HG03565 (cell line): Measurements from ENCODE around the gene SMARCAL1.

Experiments used
- ATAC-seq: cut with Tn5 transposase; IDR thresholded peaks from one replicate; pipeline ENCODE4 v1.9.1; 2021; ENCODE audit warnings: mild to moderate bottlenecking, moderate library complexity; ENCODE audit not compliant: unreplicated experiment

The SMARCAL1 gene

GRCh38 chr2:216392018-216392562 is 20.2 kb upstream of the SMARCAL1 start:
- ATAC-seq: no peak

DNA sequence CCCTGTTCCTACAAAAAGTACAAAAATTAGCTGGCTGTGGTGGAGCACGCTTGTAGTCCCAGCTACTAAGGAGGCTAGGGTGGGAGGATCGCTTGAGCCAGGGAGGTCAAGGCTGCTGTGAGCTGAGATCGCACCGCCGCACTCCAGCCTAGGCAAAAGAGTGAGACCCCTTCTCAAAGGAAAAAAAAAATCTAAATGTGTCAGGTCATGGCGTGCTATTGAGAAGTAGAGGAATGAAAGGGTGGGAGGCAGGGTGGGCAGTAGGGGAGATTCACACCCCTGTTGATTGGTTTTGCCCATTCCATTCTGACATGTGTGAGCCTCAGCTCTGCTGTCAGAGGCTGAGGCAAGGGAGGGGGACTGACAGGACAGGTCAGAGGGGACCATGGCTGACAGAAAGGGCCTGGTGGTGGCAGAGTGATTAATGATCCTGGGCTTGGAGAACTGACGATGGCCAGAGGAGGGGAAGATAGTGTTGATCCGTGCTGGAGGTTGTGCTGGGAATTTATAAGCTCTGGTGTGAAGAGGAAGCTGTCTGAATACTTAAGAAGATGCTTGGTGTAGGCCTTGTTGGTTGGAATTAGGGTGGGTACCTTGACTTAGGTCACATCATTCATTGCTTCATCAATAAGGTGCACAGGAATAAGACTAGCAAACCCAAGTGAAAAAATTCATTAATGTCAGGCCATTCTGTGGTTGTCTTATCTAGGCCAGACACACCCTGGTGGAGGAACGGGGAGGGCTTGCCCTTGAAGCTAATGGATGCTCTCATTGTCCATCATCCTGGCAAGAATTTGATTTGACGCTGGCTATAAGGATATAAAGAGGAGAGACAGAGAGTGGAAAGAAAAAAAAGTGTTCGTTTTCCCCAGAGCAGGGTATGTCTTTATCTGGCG is 19.1 kb upstream of the SMARCAL1 start:
- ATAC-seq: no peak

DNA sequence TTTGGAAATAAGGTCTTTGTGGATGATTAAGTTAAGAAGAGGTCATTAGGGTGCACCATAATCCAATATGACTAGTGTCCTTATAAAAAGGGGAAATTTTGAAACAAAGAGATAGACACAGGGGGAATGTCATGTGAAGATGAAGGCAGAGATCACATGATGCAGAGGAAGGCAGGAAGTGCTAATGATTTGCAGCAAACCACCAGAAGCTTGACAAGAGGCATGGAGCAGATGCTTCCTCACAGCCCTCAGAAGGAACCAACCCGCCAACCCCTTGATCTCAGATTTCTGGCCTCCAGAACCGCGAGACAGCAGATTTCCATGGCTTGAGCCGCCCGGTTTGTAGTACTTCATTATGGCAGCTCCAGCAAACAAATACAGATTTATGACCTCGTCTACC is 17.4 kb upstream of the SMARCAL1 start:
- ATAC-seq: no peak

- no peak for ATAC-seq
Measured at GRCh38 chr2:216399621-216400020, 12.7 kb upstream of the SMARCAL1 start.

DNA sequence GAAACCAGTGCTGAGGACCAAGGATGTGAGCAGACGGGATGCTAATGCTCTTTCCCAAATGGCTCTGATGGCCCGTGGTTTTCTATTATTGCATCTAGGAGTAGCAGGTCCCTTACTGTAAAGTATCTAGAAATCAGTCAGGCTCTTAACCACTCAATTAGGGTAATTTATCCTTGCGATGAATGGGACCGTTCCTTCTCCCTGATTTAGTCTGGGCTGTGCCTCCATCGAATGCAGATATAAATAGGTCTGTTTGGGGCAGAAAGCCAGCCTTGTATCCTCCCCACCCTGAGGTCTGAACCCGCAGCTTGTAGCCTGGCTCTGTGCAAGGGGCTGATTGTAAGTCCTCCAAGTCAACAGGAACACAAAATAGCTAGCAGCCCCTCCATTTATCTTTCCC is 9.5 kb upstream of the SMARCAL1 start:
- no peak for ATAC-seq

- ATAC-seq: no peak
Measured at GRCh38 chr2:216404010-216404618, 8.2 kb upstream of the SMARCAL1 start.

DNA sequence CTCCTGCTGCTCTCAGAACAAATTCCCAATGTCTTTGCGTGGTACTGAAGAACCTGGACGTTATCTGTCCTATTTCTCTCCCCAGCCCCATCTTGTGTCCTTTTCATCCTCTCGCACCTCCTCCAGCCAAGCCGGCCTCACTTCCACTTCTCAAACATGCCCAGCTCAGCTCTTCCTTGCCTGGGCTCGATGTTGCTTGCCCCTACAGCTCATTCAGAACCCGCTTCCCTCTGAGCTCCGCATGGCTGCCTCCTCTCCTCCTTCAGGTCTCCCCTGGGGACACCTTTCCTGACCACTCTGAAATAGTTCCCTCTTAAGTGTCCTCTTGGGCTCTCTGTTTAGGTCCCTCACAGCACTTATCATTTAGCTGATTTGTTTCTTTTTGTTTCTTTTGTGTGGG is 6.7 kb upstream of the SMARCAL1 start:
- no peak for ATAC-seq

GRCh38 chr2:216406826-216407225 is 5.5 kb upstream of the SMARCAL1 start:
- ATAC-seq: no peak

DNA sequence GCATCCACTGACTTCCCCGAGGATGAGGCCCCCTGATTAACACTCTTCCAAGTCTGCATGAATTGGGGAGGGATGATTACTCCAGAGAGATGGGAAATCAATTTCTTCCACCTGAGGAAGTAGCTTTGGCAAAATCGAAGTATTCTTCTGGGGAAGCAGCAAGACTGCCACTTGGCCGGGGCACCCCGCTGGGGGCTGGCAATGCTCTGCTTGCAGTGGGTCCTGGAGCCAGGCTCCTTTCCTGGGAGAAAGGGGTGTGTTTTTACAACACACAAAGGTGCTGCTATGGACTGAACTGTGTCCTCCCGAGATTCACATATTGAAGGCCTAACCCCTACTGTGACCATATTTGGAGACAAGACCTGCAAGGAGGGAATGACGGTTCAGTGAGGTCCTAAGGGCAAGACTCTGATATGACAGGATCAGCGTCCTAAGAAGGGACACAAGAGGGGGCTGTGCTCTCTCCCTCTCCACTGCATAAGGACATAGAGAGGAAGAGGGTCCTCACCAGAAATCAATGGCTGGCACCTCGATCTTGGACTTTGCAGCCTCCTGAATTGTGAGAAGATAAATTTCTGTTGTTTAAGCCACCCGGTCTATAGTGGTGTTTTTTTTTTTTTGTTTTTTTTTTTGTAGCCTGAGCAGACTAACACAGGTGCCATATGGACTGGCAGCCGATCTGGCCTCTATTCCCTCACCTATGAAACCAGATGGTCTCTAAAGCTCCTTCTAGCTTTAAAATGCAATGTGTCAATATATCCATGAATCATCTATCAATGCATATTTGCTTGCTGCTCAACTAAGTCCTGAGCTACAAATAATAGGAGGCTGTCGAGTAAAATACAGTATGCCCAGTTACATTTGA is 3.6 kb upstream of the SMARCAL1 start:
- ATAC-seq: no peak

GRCh38 chr2:216410550-216410949 is 1.7 kb upstream of the SMARCAL1 start:
- no peak for ATAC-seq

DNA sequence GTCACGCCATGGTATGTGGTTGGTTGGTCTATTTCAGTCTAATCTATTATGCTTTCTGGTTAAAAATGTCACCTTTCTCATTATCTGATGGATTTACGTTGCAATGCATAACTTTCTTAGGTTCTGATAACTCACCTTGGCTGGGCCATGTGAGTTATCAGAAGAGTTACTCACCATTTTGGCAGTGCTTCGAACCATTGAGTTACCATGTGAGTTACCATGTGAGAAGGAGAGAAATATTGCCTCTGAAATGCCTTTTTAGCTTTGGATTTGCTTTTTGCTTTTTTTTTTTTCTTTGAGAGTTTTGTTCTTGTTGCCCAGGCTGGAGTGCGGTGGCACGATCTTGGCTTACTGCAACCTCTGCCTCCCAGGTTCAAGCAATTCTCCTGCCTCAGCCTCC is 1.6 kb downstream of the SMARCAL1 start:
- no peak for ATAC-seq

GRCh38 chr2:216414772-216415319 is 2.6 kb downstream of the SMARCAL1 start:
- no peak for ATAC-seq

DNA sequence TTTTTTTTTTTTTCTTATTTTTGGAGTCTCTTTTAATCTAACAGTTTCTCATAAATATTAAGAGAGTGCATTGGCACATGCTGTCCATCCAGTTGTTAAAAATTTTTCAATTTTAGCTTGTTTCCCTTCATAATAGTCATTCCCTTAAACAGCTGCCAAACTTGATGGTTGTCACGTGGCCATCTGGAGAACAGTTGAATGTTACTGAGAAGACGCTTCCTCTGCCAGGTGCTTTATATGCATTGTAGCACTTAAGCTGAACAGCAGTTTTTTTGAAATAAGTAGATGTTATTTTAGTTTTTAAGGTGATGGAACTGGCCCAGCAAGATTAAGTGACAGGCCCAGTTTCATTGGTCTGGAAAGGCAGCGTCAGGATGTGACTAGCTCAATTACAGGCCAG is 3.3 kb downstream of the SMARCAL1 start:
- no peak for ATAC-seq

DNA sequence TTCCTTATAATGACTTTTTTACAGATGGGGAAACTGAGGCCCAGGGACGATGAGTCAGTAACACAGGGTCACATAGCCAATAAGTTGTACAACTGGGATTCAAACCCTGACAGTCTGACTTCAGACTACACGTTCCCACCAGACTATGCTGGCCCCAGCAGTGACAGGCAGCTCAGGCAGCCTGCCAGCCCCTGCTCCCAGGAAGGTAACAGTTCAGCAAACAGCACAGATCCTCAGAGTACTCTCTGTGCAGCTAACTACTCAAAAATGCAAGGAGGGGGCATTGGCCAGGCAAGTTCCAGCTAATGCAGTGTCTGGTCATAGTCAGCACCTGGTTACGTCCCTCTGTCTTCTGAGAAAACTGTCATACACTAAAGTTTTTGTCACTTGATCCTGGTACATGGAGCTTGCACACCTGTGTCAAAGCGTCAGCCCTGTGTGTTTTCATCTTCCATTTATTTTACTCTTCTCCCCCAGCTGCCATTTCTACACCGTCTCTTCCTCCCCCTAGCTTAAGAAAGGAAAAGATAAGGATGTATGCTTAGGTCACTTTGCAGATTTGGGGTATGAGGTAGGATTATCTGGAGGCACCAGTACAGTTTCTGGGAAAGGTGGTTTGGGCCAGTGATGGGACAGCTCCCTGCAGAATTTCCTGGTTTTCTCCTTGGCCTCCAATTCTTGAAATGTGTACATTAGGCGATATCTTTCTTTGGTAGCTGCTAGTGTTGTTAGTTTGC is 4.5 kb downstream of the SMARCAL1 start:
- no peak for ATAC-seq

GRCh38 chr2:216418981-216419380 is 6.7 kb downstream of the SMARCAL1 start:
- ATAC-seq: no peak

GRCh38 chr2:216420367-216421101 is 8.2 kb downstream of the SMARCAL1 start:
- ATAC-seq: no peak

DNA sequence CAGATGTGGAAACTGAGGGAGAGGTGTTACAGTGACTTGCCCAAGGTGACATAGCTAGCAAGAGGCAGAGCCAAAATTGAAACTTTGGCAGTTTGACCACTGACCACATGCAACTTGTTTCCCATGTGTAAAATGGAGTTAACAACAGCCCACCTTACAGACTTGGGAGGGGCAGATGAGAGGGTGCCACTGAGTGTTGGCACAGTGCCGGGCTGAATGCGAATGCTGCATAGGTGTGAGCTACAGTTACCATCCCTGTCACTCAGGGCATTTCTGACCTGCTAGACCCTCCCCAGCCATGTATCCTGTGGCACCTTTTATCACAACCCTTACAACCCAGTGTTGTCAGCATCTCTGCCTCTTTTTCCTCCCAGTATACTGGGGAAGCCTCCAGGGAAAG is 10.8 kb downstream of the SMARCAL1 start:
- no peak for ATAC-seq

GRCh38 chr2:216424274-216424673 is 12.0 kb downstream of the SMARCAL1 start:
- no peak for ATAC-seq

DNA sequence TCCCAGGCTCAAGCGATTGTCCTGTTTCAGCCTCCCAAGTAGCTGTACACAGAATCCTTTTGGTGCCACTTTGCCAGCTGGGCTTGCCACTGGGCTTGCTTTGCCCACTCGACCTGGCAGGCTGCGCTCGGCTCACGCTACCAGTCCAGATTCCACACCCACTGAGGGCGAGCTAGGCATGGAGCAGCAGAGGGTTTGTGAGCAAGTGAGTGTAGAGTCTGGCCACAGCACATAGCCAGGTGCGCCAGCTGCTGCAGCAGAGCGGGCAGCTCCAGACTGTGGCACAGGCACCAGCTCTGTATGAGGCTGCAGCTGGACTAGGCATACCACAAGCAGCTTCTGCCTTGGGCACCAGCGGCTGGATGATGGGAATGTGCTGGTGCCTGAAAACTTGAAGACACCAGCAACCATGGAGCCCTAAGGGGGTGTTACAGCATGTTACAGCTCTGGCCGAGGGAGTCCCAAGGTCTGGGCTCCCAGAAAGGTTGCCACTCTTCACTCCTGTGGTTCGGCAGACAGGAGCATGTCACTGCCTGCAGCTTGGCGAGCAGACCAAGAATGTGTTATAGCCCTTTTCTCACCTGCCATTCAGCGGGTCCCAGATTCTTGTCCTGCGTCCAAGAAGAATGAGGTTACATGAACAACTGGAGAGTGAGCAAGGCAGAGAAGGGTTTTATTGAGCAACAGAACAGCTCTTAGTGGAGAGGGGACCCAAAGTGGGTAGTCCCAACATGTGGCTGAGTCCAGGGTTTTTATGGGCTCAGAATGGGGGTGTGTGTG is 12.9 kb downstream of the SMARCAL1 start:
- no peak for ATAC-seq
